SH-SY5Y (cell line): Measurements from ENCODE around the gene SLC9A5.

Experiments
- GATA2 ChIP-seq: IDR thresholded peaks from 2 replicates; pipeline ENCODE4 v1.6.1; 2011; ENCODE audit warnings: mild to moderate bottlenecking, low read depth, low read length
- GATA3 ChIP-seq: IDR thresholded peaks from 2 replicates; pipeline ENCODE4 v1.6.1; 2011; ENCODE audit warnings: low read depth, mild to moderate bottlenecking, low read length, moderate library complexity

The SLC9A5 gene

DNA sequence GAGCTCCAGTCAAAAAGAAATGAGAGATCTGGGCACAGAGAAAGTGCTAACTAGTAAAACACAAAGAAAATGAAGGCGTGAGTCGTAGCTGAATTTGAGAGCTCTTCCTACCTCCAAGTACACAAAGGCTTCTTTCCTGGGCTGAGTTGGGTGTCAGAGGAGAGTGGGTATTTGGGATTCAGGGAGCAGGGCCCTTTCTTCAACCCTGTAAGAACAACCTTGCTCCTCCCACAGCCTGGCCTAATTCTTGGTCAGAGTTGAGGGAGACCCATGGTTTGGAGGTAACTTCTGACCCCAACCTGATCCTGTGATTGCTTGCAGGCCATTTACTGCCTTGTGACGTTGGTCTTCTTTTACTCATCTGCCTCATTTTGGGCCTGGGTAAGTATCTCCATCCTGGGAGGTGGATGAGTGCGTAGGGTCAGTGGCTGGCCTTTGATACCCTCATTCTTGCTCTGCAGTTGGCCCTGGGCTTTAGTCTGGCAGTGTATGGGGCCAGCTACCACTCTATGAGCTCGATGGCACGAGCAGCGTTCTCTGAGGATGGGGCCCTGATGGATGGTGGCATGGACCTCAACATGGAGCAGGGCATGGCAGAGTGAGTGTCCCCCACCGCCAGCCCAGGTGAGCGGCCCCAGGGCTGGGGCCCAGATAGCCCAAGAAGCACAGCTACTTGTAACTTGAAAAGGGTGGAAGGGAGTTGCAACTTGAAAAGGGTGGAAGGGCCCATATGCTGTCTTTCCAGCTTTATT lies 20.6 kb upstream of the SLC9A5 start:
- TF ChIP-seq GATA3 (no peak), GATA2 (no peak)

DNA sequence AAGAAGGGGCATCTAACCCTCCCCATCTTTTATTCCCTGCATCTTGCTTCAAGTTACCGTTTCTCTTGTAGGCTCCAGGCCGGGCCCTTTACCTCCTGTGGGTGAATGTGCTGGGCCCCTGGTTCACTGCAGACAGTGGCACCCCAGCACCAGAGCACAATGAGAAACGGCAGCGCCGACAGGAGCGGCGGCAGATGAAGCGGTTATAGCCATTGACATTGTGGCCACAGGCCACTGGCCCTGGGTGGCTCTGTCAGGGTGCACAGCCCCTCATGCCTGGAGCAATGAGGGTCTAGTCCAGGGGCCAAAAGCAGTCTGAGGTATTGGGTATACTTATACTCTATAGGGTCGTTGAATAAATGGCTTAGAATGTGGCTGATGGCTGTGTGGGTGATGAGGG lies 19.9 kb upstream of the SLC9A5 start:
- TF ChIP-seq GATA2 (no peak), GATA3 (no peak)

DNA sequence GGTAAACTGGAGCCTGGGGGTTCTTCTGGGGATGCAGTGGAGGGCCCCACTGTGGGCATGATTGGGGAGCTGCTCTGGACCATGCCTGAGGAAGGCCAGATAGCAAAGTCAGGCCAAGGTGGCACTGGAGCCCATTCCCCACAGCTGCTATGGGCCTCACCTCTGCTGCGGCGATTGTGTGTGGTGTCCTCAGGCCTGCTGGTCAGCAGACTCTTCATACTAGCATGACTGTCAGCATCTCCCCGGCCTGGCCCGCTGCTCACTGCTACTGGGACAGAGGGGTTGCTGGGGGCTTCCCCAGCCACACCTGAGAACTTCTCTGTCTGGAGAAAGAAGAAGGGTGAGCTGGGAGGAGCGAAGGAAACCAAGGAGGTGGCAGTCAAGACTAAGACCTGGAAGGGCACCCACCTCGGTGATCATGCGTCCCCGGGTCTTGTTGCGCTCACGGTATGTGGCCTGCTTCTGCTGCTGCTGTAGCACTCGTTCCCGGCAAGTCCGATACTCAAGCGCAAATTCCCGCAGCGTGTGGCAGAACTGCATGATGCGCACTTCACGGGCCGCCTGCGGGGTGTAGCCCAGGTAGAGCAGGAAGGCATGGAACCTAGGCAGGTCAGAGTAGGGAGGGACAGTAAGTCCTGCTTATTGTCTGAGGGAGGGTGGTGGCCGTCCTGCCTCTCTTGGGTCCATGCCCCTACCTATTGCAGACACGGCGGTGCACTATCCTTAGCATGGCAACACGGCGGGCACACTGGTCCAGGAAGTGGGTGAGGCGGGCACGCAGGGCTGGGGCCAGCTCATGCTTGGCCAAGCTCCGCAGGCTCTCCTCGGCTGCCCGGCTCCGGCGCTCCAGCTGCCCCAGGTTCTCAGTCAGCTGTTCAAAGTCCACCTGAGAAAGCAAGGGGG lies 18.6 kb upstream of the SLC9A5 start:
- TF ChIP-seq GATA3 (no peak), GATA2 (no peak)

DNA sequence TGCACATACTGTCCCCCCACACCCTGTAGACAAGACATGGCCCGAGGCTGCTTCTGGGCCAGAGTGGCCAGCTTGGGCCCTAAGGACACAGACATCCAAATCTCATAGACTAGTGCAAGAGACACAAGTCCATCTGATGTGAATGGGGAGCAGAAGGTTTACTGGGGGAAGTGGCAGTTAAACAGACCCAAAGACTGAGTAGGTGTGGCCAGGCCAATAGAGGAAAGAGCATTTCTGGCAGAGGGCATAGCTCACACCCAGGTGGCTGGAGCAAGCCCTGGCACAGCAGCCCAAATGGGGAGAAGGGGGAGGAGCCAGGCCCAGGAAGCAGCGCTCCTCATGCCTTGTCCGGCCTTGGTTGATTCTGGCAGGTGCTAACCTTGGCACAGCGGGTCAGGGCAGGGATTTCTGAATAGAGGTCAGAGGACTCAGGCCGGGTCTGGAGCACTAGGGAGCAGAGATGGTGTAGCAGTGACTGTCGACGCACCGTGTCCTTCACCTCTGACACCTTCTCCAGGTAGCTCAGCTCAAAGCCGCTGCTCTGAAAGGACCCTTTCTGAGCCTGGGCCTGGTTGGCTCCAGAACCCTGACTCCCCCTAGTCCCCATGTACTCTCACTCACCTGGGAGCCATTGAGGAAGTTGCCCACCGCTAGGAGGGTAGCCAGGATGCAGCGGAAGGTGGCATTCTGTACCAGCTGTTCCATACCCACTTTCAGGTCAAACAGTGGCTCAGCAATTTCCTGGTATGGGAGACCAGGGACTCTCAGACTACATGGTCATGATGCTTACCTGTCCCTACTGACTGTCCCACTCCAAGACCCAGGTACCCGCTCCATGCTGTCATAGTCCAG lies 17.7 kb upstream of the SLC9A5 start:
- TF ChIP-seq GATA2 (no peak), GATA3 (no peak)

DNA sequence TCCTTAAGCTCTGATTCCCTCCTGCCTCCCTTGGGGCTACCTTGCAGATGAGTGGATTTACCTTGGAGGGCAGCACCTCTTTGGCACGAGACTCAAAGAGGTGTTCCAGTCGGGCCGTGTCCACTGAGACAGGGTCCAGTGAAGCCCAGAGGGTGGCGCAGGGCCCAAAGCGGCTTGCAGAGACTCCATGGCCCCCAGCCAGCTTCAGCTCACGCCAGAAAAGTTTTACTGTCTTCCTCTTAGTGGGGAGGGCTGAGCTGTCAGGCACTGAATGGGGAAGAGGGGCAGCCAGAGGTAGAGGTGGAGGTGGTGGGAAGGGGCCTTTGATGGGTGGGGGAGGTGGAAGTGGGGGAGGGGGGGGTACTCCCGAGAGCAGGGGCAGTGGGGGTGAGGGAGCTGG lies 15.2 kb upstream of the SLC9A5 start:
- TF ChIP-seq GATA3 (no peak), GATA2 (no peak)

DNA sequence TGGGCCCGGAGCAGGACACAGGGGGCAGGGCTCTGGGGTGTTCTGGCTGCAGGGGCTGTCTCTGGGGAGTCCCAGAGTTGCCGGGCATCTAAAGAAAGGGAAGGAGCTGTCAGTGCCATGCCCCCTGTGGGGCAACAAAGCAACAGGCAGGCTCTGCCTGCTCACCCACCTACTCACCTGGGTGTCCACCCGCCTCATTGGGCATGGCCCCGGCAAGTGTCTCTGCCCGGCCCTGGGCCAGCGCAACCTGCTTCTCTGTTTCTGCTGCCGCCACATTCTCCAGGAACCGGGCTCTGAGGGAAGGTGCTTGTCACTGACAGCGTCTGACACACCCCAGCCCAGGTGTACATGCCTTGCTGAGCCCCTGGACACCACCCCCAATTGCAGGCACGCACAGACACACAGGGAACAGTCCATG lies 14.6 kb upstream of the SLC9A5 start:
- no peak for TF ChIP-seq GATA3
- no peak for TF ChIP-seq GATA2

DNA sequence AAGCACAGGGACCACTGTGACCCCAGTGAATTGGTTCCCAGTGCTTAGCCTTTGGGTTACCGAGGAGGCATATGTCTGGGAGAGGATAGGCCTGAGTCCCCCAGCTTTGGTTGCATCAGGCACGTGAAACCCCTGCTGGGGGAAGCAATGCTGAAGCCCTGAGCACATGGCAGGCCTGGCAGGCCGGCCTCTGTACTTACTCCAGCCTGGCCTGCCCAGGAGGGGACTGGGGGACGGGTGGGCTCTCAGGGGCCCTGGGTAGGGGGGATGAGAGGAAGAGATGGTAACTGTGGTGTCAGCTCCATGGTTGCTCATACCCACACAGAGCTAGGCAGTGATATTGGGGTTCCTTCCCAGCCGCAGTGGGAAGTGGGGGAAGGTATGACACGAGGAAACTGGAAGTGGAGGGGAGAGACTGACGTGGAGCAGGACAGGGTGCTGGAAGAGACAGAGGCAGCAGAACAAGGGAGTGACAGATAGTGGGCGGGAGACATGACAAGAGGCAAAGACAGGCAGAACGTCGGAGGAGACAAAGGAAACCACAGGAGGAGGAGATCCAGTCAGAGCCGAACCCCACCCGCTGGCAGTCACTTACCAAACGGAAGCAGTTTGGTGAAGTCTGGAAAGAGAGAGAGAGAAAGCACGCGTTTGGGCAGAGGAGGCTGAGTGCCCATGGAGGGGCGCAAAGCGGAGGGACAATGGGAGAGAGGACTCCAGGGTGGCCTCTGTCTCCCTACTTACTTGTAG lies 12.8 kb upstream of the SLC9A5 start:
- TF ChIP-seq GATA3 (no peak), GATA2 (no peak)

DNA sequence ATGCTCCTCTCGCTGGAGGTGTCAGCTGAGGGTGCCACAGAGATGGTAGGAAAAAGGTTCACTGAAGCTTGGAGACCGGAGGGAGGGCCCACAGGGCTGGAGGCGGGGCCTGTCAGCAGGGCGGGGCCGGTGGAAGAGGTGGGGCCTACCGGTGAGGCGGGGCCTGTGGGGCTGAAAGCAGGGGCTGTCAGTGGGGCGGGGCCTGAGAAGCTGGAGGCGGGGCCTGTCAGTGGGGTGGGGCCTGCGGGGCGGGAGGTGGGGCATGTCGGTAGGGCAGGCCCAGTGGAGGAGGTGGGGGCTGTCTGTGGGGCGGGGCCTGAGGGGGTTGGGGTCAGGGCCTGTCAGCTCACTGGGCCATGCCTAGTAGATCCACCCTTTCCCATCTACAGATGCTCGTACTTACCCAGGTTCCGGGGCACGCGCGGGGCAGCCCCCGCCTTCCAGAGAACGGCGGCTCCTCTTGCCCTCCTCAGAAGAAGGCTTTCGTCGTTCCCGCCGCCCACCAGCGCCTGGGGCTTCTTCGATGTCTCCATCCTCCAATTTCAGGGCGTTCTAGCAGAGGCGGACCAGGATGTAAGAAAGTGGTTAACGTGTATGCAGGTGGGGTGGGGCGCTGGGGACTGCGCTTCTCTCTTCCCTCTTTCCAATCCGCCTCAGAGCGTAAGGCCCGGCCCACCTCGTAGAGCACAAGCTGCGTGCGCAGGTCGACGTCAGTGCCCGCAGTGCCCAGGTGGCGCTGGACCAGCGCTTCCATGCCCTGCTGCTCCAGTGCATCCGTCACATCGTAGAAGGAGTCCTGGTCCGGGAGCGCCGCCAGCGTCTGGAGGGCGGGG lies 12.0 kb upstream of the SLC9A5 start:
- TF ChIP-seq GATA3 (no peak), GATA2 (no peak)

DNA sequence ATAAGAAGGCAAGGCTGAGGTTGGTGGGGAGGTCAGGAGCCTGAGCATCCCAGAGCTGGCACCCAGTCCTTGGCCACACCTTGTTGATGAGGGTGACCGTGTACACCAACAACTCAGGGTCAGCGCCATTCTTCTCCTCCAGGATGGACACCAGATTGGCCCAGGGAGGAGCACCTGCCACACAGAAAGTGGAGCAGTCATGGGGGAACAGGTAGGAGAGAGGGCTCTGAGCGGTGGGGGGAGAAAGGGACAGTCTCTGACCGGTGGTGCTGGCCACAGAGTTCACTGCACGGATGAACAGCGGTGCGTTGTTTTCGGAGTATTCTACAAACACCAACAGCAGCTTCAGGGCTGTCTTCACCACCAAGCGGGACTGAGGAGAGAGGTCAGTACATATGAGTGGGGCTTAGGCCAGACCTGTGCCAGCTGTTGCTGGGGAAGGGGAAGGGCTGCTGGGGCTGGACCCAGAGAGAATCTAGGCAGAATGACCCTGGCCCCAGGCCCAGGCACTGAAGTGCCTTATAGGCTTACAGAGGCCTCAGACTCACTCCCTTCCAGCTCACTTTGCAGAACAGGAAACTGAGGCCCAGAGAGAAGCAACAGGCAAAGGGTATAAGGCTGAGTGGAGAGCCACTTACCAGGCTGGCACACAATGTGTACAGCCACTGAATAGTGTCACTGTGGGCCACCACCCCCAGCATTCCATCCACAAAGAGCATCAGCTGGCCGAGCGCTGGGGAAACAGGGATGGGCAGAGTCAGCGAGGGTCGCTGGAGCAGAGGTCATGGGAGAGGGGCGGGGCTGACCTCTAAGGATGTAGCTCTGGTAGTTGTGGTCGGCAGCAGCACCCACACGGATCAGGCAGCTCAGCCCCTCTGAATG lies 11.1 kb upstream of the SLC9A5 start:
- TF ChIP-seq GATA3 (no peak), GATA2 (no peak)

DNA sequence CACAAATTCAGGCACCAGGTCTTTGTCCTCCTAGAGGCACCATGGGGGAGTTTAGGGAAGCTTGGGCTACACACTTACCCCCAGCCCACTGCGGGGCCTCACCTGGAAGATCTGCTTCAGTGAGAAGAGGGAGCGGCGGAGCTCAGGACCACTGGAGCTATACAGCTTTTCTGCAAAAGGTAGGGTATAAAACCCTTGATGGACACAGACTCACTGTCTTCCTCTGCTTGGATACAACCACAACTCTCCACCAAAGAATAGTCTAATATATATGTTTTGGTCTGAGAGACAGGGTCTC lies 10.6 kb upstream of the SLC9A5 start:
- TF ChIP-seq GATA2 (no peak), GATA3 (no peak)

DNA sequence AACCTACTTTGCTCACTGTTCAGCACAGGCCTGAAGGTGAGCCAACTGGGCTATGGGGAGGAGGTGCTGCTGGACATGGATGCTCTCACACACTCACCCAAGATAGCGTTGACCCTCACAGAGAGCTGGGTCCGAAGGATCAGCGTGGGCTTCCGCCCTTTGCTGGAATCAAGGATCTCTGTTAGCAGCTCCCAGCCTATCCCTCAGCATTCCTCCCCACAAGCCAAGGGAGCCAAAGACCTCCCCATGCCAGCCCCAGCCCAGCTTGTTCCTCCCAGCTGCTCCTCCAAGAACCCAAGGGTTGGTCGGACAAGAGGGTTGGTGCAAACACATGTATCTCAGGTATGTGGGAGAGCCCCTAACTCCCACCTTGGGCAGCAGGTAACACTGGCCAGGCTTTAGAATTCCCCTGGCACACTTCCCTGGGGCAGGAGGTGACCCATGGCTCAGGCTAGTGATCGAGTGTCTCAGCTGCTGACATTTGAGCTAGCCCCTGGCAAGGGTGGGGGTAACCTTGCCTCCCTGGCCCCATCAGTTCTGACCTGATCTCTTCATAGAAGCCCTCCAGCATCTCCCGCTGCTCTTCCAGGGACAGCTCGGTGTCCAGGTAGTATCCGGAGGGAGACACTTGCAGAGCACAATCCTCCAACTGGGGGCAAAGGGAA lies 9.8 kb upstream of the SLC9A5 start:
- TF ChIP-seq GATA3 (no peak), GATA2 (no peak)
